Stomach (tissue), 4 donors: Measurements from ENCODE around the gene PARL.

Experiments
- POLR2A ChIP-seq, 4 donors: fragments of 450-650 bp; IDR thresholded peaks; one replicate each; pipeline ENCODE4 v1.6.1; 2016; ENCODE audit warnings: antibody characterized with exemption in 4 of 4, control low read depth in 2 of 4, mild to moderate bottlenecking in 1 of 4, moderate library complexity in 1 of 4
- TF ChIP-seq, protein P1 (sequence below), 7 experiments: fragments of 450-650 bp in 4 of 7; fragments of 200-600 bp in 3 of 7; sonication (generic) in 3 of 7; IDR thresholded peaks; one replicate each; pipeline ENCODE4 v1.5.1; 2016 to 2019; ENCODE audit warnings: antibody characterized with exemption in 7 of 7, control low read depth in 2 of 7, mild to moderate bottlenecking in 1 of 7

DNA sequence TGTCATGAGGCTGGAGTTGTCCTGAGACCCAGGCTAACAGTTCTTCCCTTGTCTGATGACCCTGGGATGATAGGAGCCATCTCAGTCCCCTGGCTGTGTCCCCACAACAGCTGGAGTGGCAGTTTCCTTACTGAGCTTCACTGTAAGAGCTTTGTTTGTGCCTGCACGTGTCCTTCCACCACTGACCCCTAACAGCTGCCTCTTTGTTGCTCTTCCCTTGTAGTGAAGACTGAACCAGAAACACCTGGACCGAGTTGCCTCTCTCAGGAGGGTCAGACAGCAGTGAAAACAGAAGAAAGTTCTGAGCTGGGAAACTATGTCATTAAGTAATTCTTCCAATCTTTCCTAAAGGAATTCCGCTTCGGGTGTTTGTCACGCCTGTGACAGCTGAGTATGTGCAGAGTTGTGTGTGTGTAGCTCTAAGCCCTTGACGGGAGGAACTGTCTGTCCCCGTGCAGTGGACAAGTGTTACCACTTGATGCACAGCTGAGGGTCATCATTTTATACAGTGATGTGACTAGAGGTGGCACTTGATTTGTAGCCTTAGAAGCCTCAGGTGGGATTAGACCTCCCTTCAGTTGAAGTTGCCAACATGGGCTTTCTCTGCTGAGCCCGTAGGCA, 84.3 kb downstream of the PARL start:
- TF ChIP-seq POLR2A (IDR thresholded peaks at IDR 0.05), result no peak
- TF ChIP-seq, protein P1, sequence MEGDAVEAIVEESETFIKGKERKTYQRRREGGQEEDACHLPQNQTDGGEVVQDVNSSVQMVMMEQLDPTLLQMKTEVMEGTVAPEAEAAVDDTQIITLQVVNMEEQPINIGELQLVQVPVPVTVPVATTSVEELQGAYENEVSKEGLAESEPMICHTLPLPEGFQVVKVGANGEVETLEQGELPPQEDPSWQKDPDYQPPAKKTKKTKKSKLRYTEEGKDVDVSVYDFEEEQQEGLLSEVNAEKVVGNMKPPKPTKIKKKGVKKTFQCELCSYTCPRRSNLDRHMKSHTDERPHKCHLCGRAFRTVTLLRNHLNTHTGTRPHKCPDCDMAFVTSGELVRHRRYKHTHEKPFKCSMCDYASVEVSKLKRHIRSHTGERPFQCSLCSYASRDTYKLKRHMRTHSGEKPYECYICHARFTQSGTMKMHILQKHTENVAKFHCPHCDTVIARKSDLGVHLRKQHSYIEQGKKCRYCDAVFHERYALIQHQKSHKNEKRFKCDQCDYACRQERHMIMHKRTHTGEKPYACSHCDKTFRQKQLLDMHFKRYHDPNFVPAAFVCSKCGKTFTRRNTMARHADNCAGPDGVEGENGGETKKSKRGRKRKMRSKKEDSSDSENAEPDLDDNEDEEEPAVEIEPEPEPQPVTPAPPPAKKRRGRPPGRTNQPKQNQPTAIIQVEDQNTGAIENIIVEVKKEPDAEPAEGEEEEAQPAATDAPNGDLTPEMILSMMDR (IDR thresholded peaks at IDR 0.05), result no peak
